Thyroid gland (tissue), 4 donors: ENCODE data around the gene KRTAP29-1.

Source experiments
- POLR2A ChIP-seq, 2 donors: fragments of 450-650 bp; IDR thresholded peaks; one replicate each; pipeline ENCODE4 v1.6.1; 2017; ENCODE audit warnings: antibody characterized with exemption in 2 of 2, mild to moderate bottlenecking in 2 of 2, moderate library complexity in 1 of 2
- TF ChIP-seq, protein P1 (sequence below), 6 experiments: fragments of 200-600 bp in 3 of 6; fragments of 450-650 bp in 3 of 6; sonication (generic) in 3 of 6; IDR thresholded peaks; one replicate each; pipeline ENCODE4 v1.5.1; 2016 to 2019; ENCODE audit warnings: antibody characterized with exemption in 6 of 6, mild to moderate bottlenecking in 2 of 6, inconsistent platforms in 1 of 6, moderate library complexity in 1 of 6

DNA sequence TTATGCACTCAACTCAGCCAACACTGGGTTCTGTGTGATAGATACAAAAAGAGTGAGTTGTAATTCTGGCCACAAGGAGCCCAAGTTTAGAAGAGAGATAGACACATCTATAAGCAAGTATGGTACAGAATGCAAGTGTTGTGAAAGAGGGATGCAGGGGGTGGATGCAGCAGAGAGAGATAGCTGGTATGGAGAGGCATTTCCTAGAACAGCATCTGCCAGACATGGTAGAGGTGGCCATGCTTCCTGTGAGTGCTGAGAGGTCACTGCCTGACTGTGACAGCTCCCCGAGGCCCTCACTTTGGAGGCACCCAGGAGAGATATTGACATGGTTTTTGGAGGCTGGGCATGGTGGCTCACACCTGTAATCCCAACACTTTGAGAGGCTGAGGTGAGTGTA lies 8.5 kb upstream of the KRTAP29-1 start:
- TF ChIP-seq, protein P1, sequence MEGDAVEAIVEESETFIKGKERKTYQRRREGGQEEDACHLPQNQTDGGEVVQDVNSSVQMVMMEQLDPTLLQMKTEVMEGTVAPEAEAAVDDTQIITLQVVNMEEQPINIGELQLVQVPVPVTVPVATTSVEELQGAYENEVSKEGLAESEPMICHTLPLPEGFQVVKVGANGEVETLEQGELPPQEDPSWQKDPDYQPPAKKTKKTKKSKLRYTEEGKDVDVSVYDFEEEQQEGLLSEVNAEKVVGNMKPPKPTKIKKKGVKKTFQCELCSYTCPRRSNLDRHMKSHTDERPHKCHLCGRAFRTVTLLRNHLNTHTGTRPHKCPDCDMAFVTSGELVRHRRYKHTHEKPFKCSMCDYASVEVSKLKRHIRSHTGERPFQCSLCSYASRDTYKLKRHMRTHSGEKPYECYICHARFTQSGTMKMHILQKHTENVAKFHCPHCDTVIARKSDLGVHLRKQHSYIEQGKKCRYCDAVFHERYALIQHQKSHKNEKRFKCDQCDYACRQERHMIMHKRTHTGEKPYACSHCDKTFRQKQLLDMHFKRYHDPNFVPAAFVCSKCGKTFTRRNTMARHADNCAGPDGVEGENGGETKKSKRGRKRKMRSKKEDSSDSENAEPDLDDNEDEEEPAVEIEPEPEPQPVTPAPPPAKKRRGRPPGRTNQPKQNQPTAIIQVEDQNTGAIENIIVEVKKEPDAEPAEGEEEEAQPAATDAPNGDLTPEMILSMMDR (IDR thresholded peaks at IDR 0.05): no peak
- TF ChIP-seq POLR2A (IDR thresholded peaks at IDR 0.05): no peak
